ENCODE data around the gene KLHDC4. TPM values are rescaled to one million over a fixed set of nuclear protein-coding genes. Genes with fewer than 3 reads are reported as not detected.
A peak's percentile ranks its signal among the peaks of the same experiment; 100 is the strongest.

Gene KLHDC4
- total and polyA plus RNA-seq, 9 of the 15 experiments (the other 6 are each of a cell fraction or from before 2014, with no cell fraction given): 1.3 to 68.1 (median 32.8) TPM

- TF ChIP-seq FIP1L1 (IDR thresholded peaks at IDR 0.05; ENCODE audit: low read depth, low read length, poor library complexity, severe bottlenecking) (no peak), CHD4 (IDR thresholded peaks at IDR 0.05; ENCODE audit: insufficient read depth, insufficient replicate concordance, low read depth, low read length, poor library complexity, severe bottlenecking) (peak; percentile 7), NFE2 (IDR thresholded peaks at IDR 0.05; ENCODE audit: low read depth) (no peak), TSC22D4 (tag; IDR thresholded peaks at IDR 0.05) (no peak), PRPF4 (IDR thresholded peaks at IDR 0.05; ENCODE audit: insufficient read depth, low read depth, low read length, poor library complexity, severe bottlenecking) (no peak), BDP1 (IDR thresholded peaks at IDR 0.05; ENCODE audit: insufficient read depth, insufficient read length) (no peak), FOS (IDR thresholded peaks at IDR 0.05; ENCODE audit: extremely low read depth, insufficient read length) (no peak), ZNF511 (CRISPR knock-in tag; IDR thresholded peaks at IDR 0.05) (peak; percentile 53; the same call in 1 of the 2 replicates), MCM2 (IDR thresholded peaks at IDR 0.05; ENCODE audit: low read depth) (no peak), THAP7 (CRISPR knock-in tag; IDR thresholded peaks at IDR 0.05) (no peak), VEZF1 (CRISPR knock-in tag; IDR thresholded peaks at IDR 0.05) (peak; percentile 60), RB1 (IDR thresholded peaks at IDR 0.05; ENCODE audit: low read depth) (no peak), KDM1A (IDR thresholded peaks at IDR 0.05) (no peak), ELF2 (CRISPR knock-in tag; IDR thresholded peaks at IDR 0.05) (peak; percentile 71; the same call in 1 of the 2 replicates), ZKSCAN8 (CRISPR knock-in tag; IDR thresholded peaks at IDR 0.05) (peak; percentile 58; the same call in 1 of the 2 replicates), ZNF512 (tag; IDR thresholded peaks at IDR 0.05) (no peak), TAF7 (tag; IDR thresholded peaks at IDR 0.05) (0 out of 2 replicates have a peak, but pooled peaks have one; percentile 7), HNRNPH1 (optimal IDR thresholded peaks at IDR 0.05; ENCODE audit: low read depth, low read length) (no peak), MLX (CRISPR knock-in tag; conservative IDR thresholded peaks at IDR 0.05) (no peak), ZNF785 (CRISPR knock-in tag; IDR thresholded peaks at IDR 0.05) (no peak), SIN3A (IDR thresholded peaks at IDR 0.05; ENCODE audit: borderline replicate concordance in 2 of 2, control insufficient read depth in 1 of 2, low read depth in 2 of 2, low read length in 2 of 2) (no peak)
These were observed 41.1 kb upstream of the KLHDC4 start (continued) for GRCh38 chr16:87806641-87807546.
